ENCODE data around the gene VTI1A.

- TF ChIP-seq EZH2 (IDR thresholded peaks at IDR 0.05) (no peak), FOXP2 (optimal IDR thresholded peaks at IDR 0.05; ENCODE audit: control extremely low read depth, extremely low read length, insufficient read depth) (no peak)
Observed at GRCh38 chr10:112680586-112680985, 233.6 kb downstream of the VTI1A start.

All from SK-N-MC (cell line).